Measurements from ENCODE around the gene ZNF22. TPM values are rescaled to one million over a fixed set of nuclear protein-coding genes. Genes with fewer than 3 reads are reported as not detected.

ZNF22 gene
- total RNA-seq, 1 donor from 2014 or later, result 45.2 TPM

DNA sequence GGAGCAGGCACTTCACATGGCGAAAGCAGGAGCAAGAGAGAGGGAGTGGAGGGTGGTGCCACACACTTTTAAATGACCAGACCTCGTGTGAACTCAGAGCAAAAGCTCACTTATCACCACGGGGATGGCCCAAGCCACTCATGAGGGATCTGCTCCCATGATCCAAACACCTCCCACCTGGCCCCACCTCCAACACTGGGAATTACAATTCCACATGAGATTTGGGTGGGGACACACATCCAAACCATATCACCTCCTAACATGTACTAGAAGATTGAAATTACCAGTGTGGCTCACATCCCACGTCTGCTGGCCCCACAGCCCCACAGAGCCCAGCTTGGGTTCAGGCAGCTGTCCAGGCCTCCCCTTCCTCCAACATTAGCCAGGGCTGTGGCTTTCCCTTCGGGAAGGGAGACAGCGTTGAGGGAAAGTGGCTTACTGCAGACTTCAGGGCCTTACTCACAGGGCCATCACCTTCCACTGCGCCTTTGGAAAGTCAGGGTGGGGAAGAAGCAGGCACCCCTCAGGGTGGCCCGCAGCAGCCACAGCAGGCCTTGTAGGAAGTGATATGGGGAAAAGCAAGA is 29.8 kb upstream of the ZNF22 start:
- Mint-ChIP-seq H3K27ac (no peak overlapping the region), H3K4me3 (no peak overlapping the region), H3K36me3 (peaks cover 9% of the 10 kb centered on the region), H3K27me3 (ENCODE audit: low read depth) (no peaks in the 10 kb centered on the region), H3K4me1 (peaks cover 41% of the 10 kb centered on the region), H3K9me3 (no peaks in the 10 kb centered on the region)
- no peak for DNase-seq (ENCODE audit: low spot score in 2 of 2, unreplicated experiment in 2 of 2)
- TF ChIP-seq, protein P1, sequence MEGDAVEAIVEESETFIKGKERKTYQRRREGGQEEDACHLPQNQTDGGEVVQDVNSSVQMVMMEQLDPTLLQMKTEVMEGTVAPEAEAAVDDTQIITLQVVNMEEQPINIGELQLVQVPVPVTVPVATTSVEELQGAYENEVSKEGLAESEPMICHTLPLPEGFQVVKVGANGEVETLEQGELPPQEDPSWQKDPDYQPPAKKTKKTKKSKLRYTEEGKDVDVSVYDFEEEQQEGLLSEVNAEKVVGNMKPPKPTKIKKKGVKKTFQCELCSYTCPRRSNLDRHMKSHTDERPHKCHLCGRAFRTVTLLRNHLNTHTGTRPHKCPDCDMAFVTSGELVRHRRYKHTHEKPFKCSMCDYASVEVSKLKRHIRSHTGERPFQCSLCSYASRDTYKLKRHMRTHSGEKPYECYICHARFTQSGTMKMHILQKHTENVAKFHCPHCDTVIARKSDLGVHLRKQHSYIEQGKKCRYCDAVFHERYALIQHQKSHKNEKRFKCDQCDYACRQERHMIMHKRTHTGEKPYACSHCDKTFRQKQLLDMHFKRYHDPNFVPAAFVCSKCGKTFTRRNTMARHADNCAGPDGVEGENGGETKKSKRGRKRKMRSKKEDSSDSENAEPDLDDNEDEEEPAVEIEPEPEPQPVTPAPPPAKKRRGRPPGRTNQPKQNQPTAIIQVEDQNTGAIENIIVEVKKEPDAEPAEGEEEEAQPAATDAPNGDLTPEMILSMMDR (IDR thresholded peaks at IDR 0.05; ENCODE audit: unreplicated experiment), result no peak

DNA sequence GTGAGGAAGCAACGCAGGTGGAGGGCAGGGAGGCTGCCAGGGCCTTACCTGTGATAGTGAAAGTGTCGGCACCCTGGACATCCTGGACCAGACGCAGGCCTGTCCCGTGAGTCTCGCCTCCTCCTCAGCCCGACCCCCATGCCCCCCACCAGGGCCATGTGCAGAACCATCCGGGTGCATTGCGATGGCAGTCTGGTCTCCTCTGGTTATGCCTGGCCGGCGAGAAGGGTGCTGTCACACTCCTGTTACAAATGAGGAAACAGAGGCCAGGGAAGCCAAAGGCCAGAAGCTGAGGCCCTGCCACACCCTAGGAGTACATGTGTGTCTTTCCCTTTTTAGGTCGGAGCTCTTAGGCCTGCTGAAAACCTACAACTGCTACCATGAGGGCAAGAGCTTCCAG is 29.3 kb upstream of the ZNF22 start:
- H3K27me3 Mint-ChIP-seq (ENCODE audit: low read depth), result no peaks in the 10 kb centered on the region
- no peak overlapping the region for H3K4me3 Mint-ChIP-seq
- peaks cover 41% of the 10 kb centered on the region for H3K4me1 Mint-ChIP-seq
- H3K36me3 Mint-ChIP-seq, result peaks cover 9% of the 10 kb centered on the region
- no peak overlapping the region for H3K27ac Mint-ChIP-seq
- TF ChIP-seq, protein P1 (IDR thresholded peaks at IDR 0.05; ENCODE audit: unreplicated experiment), result no peak
- no peaks in the 10 kb centered on the region for H3K9me3 Mint-ChIP-seq
- no peak for DNase-seq (ENCODE audit: low spot score in 2 of 2, unreplicated experiment in 2 of 2)

DNA sequence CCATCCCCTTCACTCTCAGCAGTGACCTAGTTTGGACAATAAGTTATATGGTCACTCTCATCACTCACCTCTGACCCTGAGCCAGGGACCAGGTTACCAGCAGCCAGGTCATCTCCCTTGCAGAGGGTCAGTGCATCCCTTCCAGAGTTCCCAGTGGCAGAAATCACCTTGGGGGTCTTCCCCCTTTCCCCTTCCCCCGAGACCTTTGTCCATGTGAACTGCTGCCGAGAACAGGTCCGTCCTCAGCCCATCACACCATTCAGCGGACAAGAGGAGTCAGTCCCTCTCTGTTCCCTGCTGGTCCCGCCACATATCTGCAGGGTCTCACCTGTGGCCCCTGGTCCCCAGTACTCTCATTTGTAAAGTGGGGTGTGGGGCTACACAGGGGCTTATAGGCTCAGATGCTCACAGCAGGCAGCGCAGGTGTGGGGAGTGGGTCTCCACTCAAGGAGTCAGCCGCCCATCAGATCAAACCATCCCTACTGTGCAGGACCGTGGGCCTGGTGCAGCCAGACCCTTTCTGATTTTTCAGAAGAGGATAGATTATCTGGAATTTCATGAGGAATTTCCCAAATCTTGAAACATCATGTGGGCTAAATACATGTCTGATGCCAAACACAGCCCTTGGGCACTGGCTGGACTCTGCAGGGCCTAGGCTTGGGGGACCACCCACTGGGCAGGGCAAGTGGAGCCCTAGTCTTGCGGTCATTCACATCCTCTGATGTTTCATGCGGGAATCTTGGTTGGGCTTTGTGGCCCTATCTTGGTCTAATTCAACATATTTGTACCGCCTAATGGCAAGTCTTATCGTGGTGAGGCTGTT is 28.6 kb upstream of the ZNF22 start:
- no peak for DNase-seq (ENCODE audit: low spot score in 2 of 2, unreplicated experiment in 2 of 2)
- Mint-ChIP-seq H3K27ac (no peak overlapping the region), H3K27me3 (ENCODE audit: low read depth) (no peaks in the 10 kb centered on the region), H3K36me3 (peaks cover 9% of the 10 kb centered on the region), H3K9me3 (no peaks in the 10 kb centered on the region), H3K4me3 (no peak overlapping the region), H3K4me1 (peaks cover 48% of the 10 kb centered on the region)
- TF ChIP-seq, protein P1 (IDR thresholded peaks at IDR 0.05; ENCODE audit: unreplicated experiment), result no peak

DNA sequence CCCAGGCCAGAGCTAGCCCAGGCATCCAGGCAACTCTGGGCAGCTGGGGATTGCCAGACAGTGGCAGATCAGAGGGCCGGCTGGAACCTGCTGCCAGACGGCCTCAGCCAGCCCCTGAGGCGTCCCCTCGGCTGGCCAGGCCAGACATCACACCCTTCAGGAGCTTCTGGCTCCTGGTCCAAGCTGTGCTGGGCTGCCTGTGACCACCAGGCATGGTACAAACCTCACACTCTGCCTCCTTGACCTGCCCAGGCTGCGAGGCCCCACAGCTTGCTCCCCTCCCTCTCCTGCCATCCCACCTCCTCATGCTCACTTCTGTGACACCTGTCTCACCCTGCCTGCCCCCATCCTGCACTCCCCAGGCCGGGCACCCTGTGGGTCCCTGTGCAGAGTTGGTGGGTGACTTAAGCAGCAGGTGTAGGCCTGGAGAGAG is 27.8 kb upstream of the ZNF22 start:
- H3K4me3 Mint-ChIP-seq, result no peak overlapping the region

DNA sequence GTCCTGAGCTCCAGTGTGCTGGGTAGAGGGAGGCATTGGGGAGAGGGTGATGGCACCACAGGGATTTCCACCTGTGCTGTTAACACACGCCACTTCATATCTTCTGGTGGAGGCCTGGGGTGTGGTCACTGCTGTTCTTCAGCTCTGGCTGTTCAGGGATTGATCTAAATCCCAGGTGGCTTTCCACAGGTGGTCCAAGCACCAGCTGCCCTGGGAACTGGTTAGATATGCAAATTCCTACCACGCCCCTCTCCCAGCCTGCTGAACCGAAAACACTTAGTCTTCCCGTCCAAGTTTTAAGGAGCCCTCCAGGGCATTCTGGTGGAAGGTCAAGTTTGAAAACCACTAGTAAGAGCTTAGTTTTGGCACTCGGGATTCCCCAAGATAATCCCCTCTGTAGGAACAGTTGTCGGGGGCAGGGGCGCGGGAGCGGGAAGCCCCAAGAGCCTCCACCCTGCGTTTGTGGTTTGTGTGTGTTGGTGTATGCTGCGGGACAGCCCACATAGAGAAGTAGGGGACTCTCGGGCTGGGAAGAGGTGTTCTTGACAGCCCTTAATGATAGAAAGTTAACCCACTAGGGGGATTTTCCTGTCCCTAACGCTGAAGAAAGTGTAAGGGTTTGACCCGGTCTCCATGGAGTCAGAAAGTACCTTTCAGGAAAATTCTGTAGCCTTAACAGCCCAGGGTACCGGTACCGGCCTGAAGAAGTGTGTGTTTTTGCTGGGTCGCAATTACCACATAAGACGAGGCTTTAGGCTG is 27.2 kb upstream of the ZNF22 start:
- no peak overlapping the region for H3K4me3 Mint-ChIP-seq
- no peak overlapping the region for H3K27ac Mint-ChIP-seq
- TF ChIP-seq, protein P1 (IDR thresholded peaks at IDR 0.05; ENCODE audit: unreplicated experiment), result no peak

More for the DNA sequence above, 27.8 kb upstream of the ZNF22 start:
- Mint-ChIP-seq H3K27me3 (ENCODE audit: low read depth) (no peaks in the 10 kb centered on the region), H3K27ac (no peak overlapping the region), H3K36me3 (peaks cover 9% of the 10 kb centered on the region), H3K9me3 (no peaks in the 10 kb centered on the region), H3K4me1 (peaks cover 45% of the 10 kb centered on the region)
- DNase-seq (ENCODE audit: low spot score in 2 of 2, unreplicated experiment in 2 of 2), result no peak
- TF ChIP-seq, protein P1 (IDR thresholded peaks at IDR 0.05; ENCODE audit: unreplicated experiment), result no peak

More for the DNA sequence above, 27.2 kb upstream of the ZNF22 start:
- Mint-ChIP-seq H3K4me1 (peaks cover 46% of the 10 kb centered on the region), H3K36me3 (peaks cover 9% of the 10 kb centered on the region), H3K27me3 (ENCODE audit: low read depth) (no peaks in the 10 kb centered on the region), H3K9me3 (no peaks in the 10 kb centered on the region)
- DNase-seq (ENCODE audit: low spot score in 2 of 2, unreplicated experiment in 2 of 2), result no peak
